ENCODE measurements around the gene CHD6. TPM values are rescaled to one million over a fixed set of nuclear protein-coding genes. Genes with fewer than 3 reads are reported as not detected.

Gene CHD6
- polyA plus RNA-seq, 1 donor (not counting 4 experiments of a cell fraction or from before 2014, with no cell fraction given) = 6.8 TPM

- Histone ChIP-seq H3K4me1 (ENCODE audit: control insufficient read depth, extremely low read depth, insufficient read depth, low read length) (no peaks in the 10 kb centered on the region), H3K4me2 (ENCODE audit: control insufficient read depth, extremely low read depth, insufficient read depth, low read depth, low read length) (no peak overlapping the region), H3K79me2 (ENCODE audit: control insufficient read depth, insufficient read depth, low read length) (no peaks in the 10 kb centered on the region), H2AFZ (ENCODE audit: control insufficient read depth, low read length) (no peak overlapping the region), H3K9me1 (ENCODE audit: control insufficient read depth, extremely low read depth, insufficient read depth, low read length) (no peaks in the 10 kb centered on the region), H3K4me3 (ENCODE audit: control insufficient read depth in 2 of 3, extremely low read depth in 1 of 3, insufficient read depth in 2 of 3, low read depth in 1 of 3, low read length in 3 of 3) (no peak overlapping the region), H3K36me3 (ENCODE audit: control insufficient read depth in 2 of 2, extremely low read depth in 1 of 2, insufficient read depth in 2 of 2, low read length in 2 of 2) (peaks cover 8 to 11% of the 10 kb centered on the region in 2 experiments), H4K20me1 (ENCODE audit: control insufficient read depth, extremely low read depth, insufficient read depth, low read length) (no peaks in the 10 kb centered on the region), H3K9ac (ENCODE audit: control insufficient read depth, extremely low read depth, insufficient read depth, low read length) (no peak overlapping the region), H3K27ac (ENCODE audit: control insufficient read depth, insufficient read depth, low read length) (no peak overlapping the region), H3K27me3 (ENCODE audit: control insufficient read depth, extremely low read depth, insufficient read depth, low read length) (no peaks in the 10 kb centered on the region), H3K9me3 (ENCODE audit: control insufficient read depth, low read depth, low read length) (no peaks in the 10 kb centered on the region)
- TF ChIP-seq CTCF (optimal IDR thresholded peaks at IDR 0.05 in 1 of 3, IDR thresholded peaks at IDR 0.05 in 1 of 3, conservative IDR thresholded peaks at IDR 0.05 in 1 of 3; ENCODE audit: extremely low read depth in 1 of 3, insufficient read depth in 2 of 3, low read length in 3 of 3) = no peak
- no peak for TF ChIP-seq EZH2 (IDR thresholded peaks at IDR 0.05; ENCODE audit: low read length)
- dilution Hi-C loops (cut with MboI; ENCODE audit: extremely low pct_ligation_motif_present, low sequenced_read_pairs) = no loop called here
- FAIRE-seq (no peak), DNase-seq (ENCODE audit: low read depth, low spot score) (no peak)
Measured at GRCh38 chr20:41494451-41494850, 123.7 kb downstream of the CHD6 start.

- Histone ChIP-seq H3K9me3 (ENCODE audit: control insufficient read depth, low read depth, low read length) (no peaks in the 10 kb centered on the region), H3K27me3 (ENCODE audit: control insufficient read depth, extremely low read depth, insufficient read depth, low read length) (no peaks in the 10 kb centered on the region), H3K9me1 (ENCODE audit: control insufficient read depth, extremely low read depth, insufficient read depth, low read length) (no peaks in the 10 kb centered on the region), H3K4me1 (ENCODE audit: control insufficient read depth, extremely low read depth, insufficient read depth, low read length) (no peaks in the 10 kb centered on the region), H3K36me3 (ENCODE audit: control insufficient read depth in 2 of 2, extremely low read depth in 1 of 2, insufficient read depth in 2 of 2, low read length in 2 of 2) (peaks cover 0 to 9% of the 10 kb centered on the region in 2 experiments), H4K20me1 (ENCODE audit: control insufficient read depth, extremely low read depth, insufficient read depth, low read length) (no peaks in the 10 kb centered on the region), H2AFZ (ENCODE audit: control insufficient read depth, low read length) (no peak overlapping the region), H3K79me2 (ENCODE audit: control insufficient read depth, insufficient read depth, low read length) (no peaks in the 10 kb centered on the region), H3K4me3 (ENCODE audit: control insufficient read depth in 2 of 3, extremely low read depth in 1 of 3, insufficient read depth in 2 of 3, low read depth in 1 of 3, low read length in 3 of 3) (no peak overlapping the region), H3K27ac (ENCODE audit: control insufficient read depth, insufficient read depth, low read length) (no peak overlapping the region), H3K4me2 (ENCODE audit: control insufficient read depth, extremely low read depth, insufficient read depth, low read depth, low read length) (no peak overlapping the region), H3K9ac (ENCODE audit: control insufficient read depth, extremely low read depth, insufficient read depth, low read length) (no peak overlapping the region)
- no peak for DNase-seq (ENCODE audit: low read depth, low spot score)
- dilution Hi-C loops (cut with MboI; ENCODE audit: extremely low pct_ligation_motif_present, low sequenced_read_pairs) = no loop called here
- FAIRE-seq = no peak
- TF ChIP-seq CTCF (optimal IDR thresholded peaks at IDR 0.05 in 1 of 3, IDR thresholded peaks at IDR 0.05 in 1 of 3, conservative IDR thresholded peaks at IDR 0.05 in 1 of 3; ENCODE audit: extremely low read depth in 1 of 3, insufficient read depth in 2 of 3, low read length in 3 of 3) (no peak), EZH2 (IDR thresholded peaks at IDR 0.05; ENCODE audit: low read length) (no peak)
Measured at GRCh38 chr20:41483553-41483930, 134.6 kb downstream of the CHD6 start.

Data from keratinocyte (primary cell).